ENCODE data around the gene TPGS1.

TPGS1 gene, protein sequence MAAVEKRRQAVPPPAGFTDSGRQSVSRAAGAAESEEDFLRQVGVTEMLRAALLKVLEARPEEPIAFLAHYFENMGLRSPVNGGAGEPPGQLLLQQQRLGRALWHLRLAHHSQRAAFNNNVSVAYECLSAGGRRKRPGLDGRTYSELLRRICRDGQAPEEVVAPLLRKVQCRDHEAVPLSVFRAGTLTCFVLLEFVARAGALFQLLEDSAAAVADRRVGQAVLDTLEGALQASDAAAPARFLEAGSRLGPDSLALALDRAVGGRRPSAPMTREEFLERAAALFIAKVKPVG

DNA sequence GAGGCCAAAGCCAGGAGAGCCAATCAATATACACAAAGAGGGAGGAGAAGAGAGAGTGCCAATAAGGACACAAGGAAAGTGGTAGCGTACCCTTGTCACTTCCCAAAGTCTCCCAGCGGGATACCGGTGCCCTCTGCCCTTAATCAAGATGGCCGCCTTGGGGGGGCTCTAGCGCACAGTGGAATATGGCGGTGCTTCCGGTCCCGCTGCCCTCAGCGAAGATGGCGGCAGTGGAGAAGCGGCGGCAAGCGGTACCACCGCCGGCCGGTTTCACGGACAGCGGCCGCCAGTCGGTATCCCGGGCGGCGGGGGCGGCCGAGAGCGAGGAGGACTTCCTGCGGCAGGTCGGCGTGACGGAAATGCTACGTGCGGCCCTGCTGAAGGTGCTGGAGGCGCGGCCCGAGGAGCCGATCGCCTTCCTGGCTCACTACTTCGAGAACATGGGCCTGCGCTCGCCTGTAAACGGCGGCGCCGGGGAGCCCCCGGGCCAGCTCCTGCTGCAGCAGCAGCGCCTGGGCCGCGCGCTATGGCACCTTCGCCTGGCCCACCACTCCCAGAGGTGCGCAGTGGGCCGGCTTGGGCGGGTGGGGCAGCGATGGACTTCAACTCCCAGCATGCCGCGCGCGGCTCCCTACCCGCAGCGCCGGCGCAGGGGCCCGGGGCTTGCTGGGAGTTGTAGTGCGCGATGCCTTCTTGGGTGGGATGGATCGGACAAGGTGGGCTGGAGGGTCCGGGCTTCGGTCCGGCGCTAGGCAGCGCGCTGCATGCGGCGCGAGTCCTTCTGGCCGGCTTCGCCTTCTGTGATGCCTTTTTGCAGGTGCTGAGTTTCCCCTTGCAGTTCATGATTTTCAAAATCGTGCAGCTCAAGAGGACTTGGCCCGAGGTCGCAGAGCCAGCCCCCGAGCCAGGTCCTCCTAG is at the start of gene TPGS1:
TPGS1 (plus strand) TSS at position 212 of the 918 bp plus-strand sequence; CDS start at position 222, 10 bp downstream.
- DNase-seq (ENCODE audit: low read depth): peak; percentile 36

DNA sequence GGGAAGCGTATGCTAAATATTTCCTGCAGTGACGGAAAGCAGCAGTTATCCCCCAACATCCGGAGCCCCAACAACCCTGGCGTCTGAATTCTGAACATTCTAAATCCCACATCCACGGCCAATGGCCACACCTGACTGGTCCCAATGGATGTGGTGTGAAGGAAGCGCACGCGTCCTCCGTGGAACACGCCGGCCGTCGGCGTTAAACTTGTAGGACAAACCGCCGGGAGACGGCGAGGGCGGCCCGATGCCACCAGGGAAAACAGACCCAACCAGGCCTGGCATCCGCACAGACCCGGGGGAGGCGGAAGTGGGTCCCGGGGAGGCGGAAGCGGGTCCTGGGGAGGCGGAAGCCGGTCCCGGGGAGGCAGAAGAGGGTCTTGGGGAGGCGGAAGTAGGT is 49.7 kb upstream of the TPGS1 start:
- DNase-seq (ENCODE audit: low read depth): no peak

DNA sequence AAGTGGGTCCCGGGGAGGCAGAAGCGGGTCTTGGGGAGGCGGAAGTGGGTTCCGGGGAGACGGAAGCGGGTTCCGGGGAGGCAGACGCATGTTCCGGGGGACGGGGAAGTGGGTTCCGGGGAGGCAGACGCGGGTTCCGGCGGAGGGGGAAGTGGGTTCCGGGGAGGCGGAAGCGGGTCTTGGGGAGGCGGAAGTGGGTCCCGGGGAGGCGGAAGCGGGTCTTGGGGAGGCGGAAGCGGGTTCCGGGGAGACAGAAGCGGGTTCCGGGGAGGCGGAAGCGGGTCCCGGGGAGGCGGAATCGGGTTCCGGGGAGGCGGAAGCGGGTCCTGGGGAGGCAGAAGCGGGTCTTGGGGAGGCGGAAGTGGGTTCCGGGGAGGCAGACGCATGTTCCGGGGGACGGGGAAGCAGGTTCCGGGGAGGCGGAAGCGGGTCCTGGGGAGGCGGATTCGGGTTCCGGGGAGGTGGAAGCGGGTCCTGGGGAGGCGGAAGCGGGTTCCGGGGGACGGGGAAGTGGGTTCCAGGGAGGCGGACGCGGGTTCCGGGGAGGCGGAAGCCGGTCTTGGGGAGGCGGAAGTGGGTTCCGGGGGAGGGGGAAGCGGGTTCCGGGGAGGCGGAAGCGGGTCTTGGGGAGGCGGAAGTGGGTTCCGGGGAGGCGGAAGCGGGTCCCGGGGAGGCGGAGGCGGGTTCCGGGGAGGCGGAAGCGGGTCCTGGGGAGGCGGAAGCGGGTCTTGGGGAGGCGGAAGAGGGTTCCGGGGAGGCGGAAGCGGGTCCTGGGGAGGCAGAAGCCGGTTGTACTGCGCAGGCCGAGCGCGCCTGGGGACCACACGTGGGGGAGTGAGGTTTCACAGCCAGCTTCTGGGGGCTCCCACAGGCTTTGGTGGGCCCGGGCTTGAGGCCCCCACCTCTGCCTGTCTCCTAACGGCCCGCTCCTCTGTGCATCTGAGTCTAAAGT is 48.9 kb upstream of the TPGS1 start:
- DNase-seq (ENCODE audit: low read depth): no peak

GRCh38 chr19:459724-460511 is 47.4 kb upstream of the TPGS1 start:
- DNase-seq (ENCODE audit: low read depth): no peak

DNA sequence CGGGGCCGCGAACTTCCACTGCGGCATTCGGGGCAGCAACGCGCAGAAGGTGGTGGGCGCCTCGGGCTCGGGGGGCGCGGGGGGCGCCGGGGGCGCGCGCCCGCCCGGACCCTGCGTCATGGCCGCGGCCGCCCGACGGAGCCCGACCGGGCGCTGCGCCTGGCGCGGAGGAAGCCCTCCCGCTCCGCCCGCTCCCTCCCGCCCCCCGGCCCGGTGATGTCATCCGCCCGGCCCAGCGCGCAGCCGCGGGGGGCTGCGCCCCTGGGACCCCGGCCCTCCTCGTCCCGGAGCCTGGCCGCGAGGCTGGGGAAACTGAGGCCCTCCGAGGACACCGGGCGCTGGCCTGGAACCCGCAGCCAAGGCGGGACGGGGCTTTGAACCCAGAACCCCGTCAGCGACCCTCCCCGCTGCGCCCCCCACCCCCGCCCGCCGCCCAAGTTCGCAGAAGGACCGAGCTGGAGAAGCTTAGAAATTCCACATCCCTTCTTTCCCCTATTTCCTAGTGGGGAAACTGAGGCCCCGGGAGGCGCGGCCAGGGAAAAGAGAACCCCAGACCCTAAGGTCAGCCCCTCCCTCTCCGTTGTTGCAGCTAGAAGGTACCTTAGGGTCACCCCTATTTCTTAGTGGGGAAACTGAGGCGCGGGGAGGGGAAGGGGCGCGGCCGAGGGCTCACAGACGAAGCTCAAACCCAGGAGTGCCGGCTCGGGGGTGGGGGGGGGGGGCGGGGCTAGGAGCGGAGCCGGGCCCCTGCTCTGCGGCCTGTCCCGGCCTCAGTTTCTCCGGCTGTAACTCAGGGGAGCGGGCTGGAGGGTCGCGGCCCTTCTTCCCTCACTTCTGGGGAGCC is 46.2 kb upstream of the TPGS1 start, which contains the start of gene SHC2:
SHC2 (minus strand) TSS at position 157 of the 844 bp plus-strand sequence; CDS start at position 120, 37 bp downstream.
- DNase-seq (ENCODE audit: low read depth): no peak

DNA sequence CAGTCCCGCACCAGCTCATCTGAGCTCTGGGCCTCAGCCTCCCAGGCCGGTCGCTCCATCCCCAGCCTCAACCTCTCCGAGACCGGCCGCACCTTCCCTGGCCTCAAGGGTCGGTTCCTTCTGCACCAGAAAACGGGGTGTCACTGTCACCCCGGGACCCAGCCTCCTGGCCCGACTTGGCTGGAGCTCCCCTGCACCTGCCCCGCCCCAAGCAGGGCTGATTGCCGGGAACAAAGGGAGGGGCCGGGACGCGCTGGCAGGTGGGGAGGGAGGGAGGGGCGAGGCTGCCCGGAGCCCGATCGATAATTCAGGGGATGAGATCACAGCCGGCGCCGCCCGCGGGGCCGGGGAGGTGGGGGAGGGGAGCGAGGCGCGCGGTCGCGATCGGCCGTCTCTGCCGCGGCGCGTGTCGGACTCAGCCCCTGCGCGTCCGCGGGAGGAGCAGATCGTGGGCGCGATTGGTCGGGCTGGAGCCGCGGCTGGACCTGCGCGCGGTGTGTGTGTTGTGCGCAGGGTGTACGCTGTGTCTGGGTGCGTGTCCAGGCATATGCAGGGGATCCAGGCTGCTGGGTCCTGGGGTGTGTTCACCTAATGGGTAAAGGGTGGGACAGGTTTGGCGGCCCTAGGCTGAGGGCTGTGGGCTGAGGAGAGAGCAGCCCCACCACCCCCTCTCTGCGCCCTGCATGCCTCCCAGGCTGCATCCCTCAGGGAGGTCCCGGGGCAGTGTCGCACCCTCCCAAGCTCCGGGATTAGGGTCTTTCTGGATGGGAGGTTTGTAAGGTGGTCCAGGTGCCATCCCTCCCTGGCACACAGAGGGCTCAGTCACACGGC is 45.4 kb upstream of the TPGS1 start:
- no peak for DNase-seq (ENCODE audit: low read depth)

DNA sequence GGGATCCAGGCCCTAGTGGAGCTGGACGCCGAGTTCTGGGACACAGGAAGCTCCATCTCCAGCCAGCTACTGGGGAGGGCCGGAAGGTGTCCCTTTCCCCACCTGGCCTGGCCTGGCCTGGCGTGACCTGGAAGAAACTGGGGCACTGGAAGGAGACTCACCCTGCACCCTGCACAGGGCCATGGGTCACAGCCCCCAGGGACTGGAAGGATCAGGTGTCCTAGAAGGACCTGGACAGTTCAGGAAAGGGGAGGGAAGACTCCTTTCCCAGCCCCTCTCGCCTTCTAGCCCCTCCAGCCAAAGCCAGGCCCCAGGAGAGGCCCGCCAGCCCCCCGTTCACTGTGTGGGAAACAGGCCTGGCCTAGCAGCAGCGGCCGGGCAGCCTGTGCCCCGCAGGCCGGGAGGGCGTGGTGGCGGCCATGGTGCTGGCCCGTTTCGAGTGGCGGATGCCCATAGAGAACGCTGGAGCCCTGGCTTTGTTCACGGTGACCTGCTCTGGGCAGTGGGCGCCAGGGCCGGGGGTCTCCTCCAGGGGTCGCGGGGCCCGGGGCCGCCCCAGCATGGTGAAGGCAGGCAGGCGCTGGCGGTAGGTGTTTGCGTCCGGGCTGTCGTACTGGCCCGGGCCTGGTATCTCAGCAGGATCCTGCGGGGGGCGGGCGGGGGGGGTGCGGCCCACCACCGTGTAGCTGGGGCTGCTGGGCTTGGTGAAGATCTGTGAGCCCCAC is 43.7 kb upstream of the TPGS1 start:
- DNase-seq (ENCODE audit: low read depth): no peak

- no peak for DNase-seq (ENCODE audit: low read depth)
These were observed 43.1 kb upstream of the TPGS1 start for GRCh38 chr19:464208-464545.

DNA sequence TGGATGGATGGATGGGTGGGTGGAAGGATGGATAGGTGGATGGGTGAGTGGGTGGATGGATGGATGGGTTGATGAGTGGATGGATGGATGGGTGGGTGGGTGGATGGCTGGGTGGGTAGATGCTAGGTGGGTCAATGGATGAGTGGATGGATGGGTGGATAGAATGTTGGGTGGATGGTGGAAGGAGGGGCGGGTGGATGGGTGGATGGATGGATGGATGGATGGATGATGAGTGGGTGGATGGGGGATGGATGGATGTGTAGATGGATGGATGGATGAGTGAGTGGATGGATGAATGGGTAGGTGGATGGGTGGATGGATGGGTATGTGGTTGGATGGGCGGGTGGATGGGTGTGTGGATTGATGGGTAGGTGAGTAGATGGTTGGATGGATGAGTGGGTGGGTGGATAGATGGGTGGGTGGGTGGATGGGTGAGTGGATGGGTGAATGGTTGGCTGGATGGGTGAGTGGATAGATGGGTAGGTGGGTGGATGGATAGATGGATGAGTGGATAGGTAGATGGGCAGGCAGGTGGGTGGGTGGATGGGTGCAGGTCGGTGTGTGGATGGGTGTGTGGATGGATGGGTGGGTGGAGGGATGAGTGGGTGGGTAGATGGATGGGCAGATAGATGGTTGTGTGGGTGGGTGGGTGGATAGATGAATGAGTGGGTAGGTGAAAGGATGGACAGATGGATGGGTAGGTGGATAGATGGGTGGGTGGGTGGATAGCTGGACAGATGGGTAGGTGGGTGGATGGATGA is 42.1 kb upstream of the TPGS1 start:
- no peak for DNase-seq (ENCODE audit: low read depth)

- DNase-seq (ENCODE audit: low read depth): no peak
These were observed 39.7 kb upstream of the TPGS1 start for GRCh38 chr19:467554-467953.

DNA sequence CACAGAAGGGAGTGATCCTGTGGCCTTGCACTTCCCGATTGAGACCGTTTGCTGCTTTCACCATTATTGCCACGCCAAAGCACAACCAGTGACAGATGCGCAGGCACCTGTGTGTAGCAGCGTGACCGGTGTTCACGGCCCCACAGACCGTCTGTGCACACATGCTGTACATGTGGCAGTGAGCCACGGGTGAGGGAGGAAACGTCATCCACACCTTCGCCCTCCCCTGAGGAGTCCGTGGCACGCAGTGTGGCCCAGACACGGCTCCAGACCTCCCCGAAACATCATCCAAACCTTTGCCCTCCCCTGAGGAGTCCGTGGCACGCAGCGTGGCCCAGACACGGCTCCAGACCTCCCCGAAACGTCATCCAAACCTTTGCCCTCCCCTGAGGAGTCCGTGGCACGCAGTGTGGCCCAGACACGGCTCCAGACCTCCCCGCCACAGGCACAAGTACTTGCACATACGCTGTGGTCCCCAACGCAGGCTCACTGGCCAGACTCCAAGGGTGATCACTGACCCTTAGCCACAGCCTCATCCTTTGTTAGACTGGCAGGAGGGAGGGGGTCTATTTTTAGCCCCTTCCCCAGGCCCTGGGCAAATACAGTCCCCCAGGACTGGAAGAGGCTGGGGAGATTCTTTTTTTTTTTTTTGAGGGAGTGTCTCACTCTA is 38.6 kb upstream of the TPGS1 start:
- DNase-seq (ENCODE audit: low read depth): no peak

DNA sequence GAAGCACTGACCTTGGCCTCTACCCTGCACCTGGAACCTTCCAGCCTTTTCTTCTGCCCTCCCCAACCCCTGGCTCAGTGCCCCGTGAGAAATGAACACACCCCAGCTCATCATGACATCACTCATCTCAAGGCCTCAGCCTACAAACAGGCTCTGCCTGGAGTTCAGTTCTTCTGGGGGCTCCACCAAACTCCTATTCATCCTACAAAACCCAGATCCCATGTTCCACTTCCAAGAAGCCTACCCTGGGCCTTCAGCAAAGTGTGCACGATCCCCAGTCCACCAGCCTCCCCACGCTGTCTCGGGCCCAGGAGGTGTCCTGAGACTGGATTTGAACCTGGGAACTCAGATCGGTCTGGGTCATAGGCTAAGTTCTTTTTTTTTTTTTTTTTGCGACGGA is 37.5 kb upstream of the TPGS1 start:
- DNase-seq (ENCODE audit: low read depth): no peak

- no peak for DNase-seq (ENCODE audit: low read depth)
These were observed 36.6 kb upstream of the TPGS1 start for GRCh38 chr19:470701-471100.

DNA sequence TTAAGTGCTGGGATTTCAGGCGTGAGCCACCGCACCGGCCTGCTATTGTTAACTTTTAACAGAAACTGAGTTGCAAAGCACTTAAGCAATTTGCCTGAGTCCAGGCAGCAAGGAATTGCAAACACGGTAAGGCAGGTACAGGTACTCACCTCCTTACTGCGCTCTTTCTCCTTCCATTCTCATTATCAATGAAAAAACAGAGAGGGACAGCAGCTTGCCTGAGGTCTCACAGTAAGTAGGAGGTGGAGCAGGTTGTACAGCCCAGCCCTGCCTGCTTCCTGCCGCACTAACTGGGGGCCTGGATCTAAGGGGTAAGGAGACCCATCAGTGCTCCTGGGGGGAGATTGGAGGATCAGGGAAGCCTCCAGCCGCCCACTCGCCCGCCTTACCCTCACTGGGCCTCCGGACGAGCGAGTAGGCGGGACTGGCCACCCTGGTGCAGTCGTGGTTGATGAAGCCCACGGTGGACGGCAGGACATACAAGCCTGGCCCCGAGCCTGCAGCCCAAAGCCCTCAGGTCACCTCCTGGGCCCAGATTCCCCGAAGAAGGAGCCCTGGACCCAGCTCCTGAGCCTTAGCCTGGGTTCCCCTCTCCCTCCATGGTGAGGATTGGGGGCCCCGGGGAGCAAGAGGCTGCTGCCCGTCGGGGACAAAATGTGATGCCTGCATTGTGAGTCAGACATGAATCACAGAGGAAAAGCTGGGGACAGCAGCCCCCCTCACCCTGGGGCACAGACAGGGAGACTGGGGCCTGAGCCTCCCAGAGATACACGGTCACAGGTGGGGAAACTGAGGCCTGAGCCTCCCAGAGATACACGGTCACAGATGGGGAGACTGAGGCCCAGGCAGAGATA is 35.1 kb upstream of the TPGS1 start:
- DNase-seq (ENCODE audit: low read depth): no peak

- no peak for DNase-seq (ENCODE audit: low read depth)
These were observed 32.9 kb upstream of the TPGS1 start for GRCh38 chr19:474126-475078.

All from stimulated activated CD8-positive, alpha-beta memory T cell treated with anti-CD3 and anti-CD28 coated beads, Interleukin-15, amount 100 ng/mL, for 1 hour (primary cell).